HepG2 (cell line): ENCODE results near the gene DNMT3L. TPM values are rescaled to one million over a fixed set of nuclear protein-coding genes. Genes with fewer than 3 reads are reported as not detected.

ENCODE experiments used
- CBX1 ChIP-seq: IDR thresholded peaks from one replicate; pipeline ENCODE4 v1.6.1; 2016; ENCODE audit warnings: antibody characterized with exemption, low read depth
- CCDC6 ChIP-seq: sonication (generic); formaldehyde crosslinking; IDR thresholded peaks from 2 replicates; pipeline ENCODE4 v1.8.1; 2022; ENCODE audit warnings: mild to moderate bottlenecking, missing genetic modification reagents, moderate library complexity
- CHD4 ChIP-seq: fragments of 200-600 bp; sonication (generic); IDR thresholded peaks from 2 replicates; pipeline ENCODE4 v1.7.0; 2017; ENCODE audit warnings: mild to moderate bottlenecking, low read length, borderline replicate concordance
- DNMT3B ChIP-seq: conservative IDR thresholded peaks from 2 replicates; pipeline ENCODE4 v1.6.1; 2016; ENCODE audit warnings: missing biosample characterization, control low read depth
- HHEX ChIP-seq: IDR thresholded peaks from 2 replicates; pipeline ENCODE4 v1.6.1; 2016; ENCODE audit warnings: control low read depth
- JDP2 ChIP-seq: sonication (generic); formaldehyde crosslinking; IDR thresholded peaks from 2 replicates; pipeline ENCODE4 v1.8.1; 2022; ENCODE audit warnings: missing genetic modification reagents, borderline replicate concordance
- MED8 ChIP-seq: sonication (generic); formaldehyde crosslinking; IDR thresholded peaks from 2 replicates; pipeline ENCODE4 v1.8.1; 2023; ENCODE audit warnings: mild to moderate bottlenecking, missing genetic modification reagents; ENCODE audit not compliant: insufficient replicate concordance
- MNT ChIP-seq: fragments of 450-650 bp; IDR thresholded peaks from 2 replicates; pipeline ENCODE4 v1.6.1; 2016
- PPARG ChIP-seq: conservative IDR thresholded peaks from 2 replicates; pipeline ENCODE4 v1.6.1; 2016; ENCODE audit warnings: missing biosample characterization, missing genetic modification reagents
- RBM39 ChIP-seq: fragments of 200-400 bp; formaldehyde crosslinking; IDR thresholded peaks from one replicate; pipeline ENCODE4 v1.6.1; 2018; ENCODE audit warnings: antibody characterized with exemption, mild to moderate bottlenecking, low read depth, low read length; ENCODE audit not compliant: poor library complexity, severe bottlenecking
- RXRB ChIP-seq: IDR thresholded peaks from 2 replicates; pipeline ENCODE4 v1.6.1; 2016; ENCODE audit warnings: borderline replicate concordance, missing genetic modification reagents, missing compliant biosample characterization
- ZHX1 ChIP-seq: sonication (generic); formaldehyde crosslinking; IDR thresholded peaks from 2 replicates; pipeline ENCODE4 v1.8.1; 2022; ENCODE audit warnings: low read depth, mild to moderate bottlenecking, missing genetic modification reagents
- ZNF407 ChIP-seq: sonication (generic); formaldehyde crosslinking; IDR thresholded peaks from one replicate; pipeline ENCODE4 v1.5.1; 2020; ENCODE audit warnings: mild to moderate bottlenecking, missing genetic modification reagents; ENCODE audit errors: not compliant biosample characterization
- ZSCAN29 ChIP-seq: sonication (generic); formaldehyde crosslinking; conservative IDR thresholded peaks from 2 replicates; pipeline ENCODE4 v1.4.0; 2020; ENCODE audit warnings: mild to moderate bottlenecking, missing genetic modification reagents
- polyA plus RNA-seq, 8 experiments: library from polyadenylated mRNA; depleted of rRNA in 3 of 8; stranded (reverse) in 7 of 8; unstranded in 1 of 8; fragments of >200 nt; fragmentation: Illumina TruSeq in 4 of 8; extraction: Trizol in 4 of 8; gene quantifications; 2 replicates each; pipeline versions ENCODE4 v1.2.1 to v1.2.3, GENCODE V29; 2011 to 2016; ENCODE audit warnings: low read depth in 4 of 8, missing spikeins in 1 of 8, mixed read lengths in 1 of 8; ENCODE audit not compliant: insufficient read depth in 1 of 8
- total RNA-seq, 5 experiments: library from RNA; depleted of rRNA; stranded (reverse); fragments of >200 nt; fragmentation: Illumina TruSeq; extraction: Trizol; gene quantifications; 2 replicates each; pipeline ENCODE4 v1.2.3, GENCODE V29; 2016; ENCODE audit warnings: low read depth in 1 of 5

The DNMT3L gene
- total and polyA plus RNA-seq, 2 of the 13 experiments (the other 11 are each of a cell fraction or from before 2014, with no cell fraction given), result 0.75 to 1.7 TPM

- 0 out of 2 replicates have a peak, but pooled peaks have one; percentile 67 for TF ChIP-seq ZHX1 (CRISPR knock-in tag)
- no peak for TF ChIP-seq RBM39
- TF ChIP-seq MED8 (CRISPR knock-in tag), result peak; percentile 45
- TF ChIP-seq CCDC6, result no peak
- no peak for TF ChIP-seq CBX1
- TF ChIP-seq HHEX (CRISPR knock-in tag), result no peak
- TF ChIP-seq JDP2 (CRISPR knock-in tag), result no peak
- TF ChIP-seq PPARG (CRISPR knock-in tag), result peak; percentile 88
- TF ChIP-seq ZSCAN29 (CRISPR knock-in tag), result no peak
- TF ChIP-seq ZNF407 (CRISPR knock-in tag), result no peak
- TF ChIP-seq MNT, result peak; percentile 26; the same call in 1 of the 2 replicates
- peak; percentile 81; the same call in 1 of the 2 replicates for TF ChIP-seq RXRB (CRISPR knock-in tag)
- no peak for TF ChIP-seq CHD4
- TF ChIP-seq DNMT3B, result no peak
These were observed 41.8 kb upstream of the DNMT3L start (continued) for GRCh38 chr21:44303490-44303981.
